Activated CD4-positive, CD25-positive, alpha-beta regulatory T cell treated with anti-CD3 and anti-CD28 coated beads, Interleukin-2, amount 50 U/mL, for 24 hours (primary cell): ENCODE data around the gene CAPS.
"Not testable (repeated sequence)": the region's sequence is repeated elsewhere in the genome, so short reads cannot be mapped to it uniquely, and the experiment has no call there.

ENCODE experiments used
- ATAC-seq, 2 donors: fragments of 150-1000 bp; cut with Tn5 transposase; one replicate each; pipeline ENCODE4 v1.10.0; 2021; ENCODE audit warnings: mild to moderate bottlenecking in 1 of 2, moderate library complexity in 1 of 2

Gene CAPS

GRCh38 chr19:5958074-5958850 is 44.2 kb downstream of the CAPS start:
- ATAC-seq = no peak

- no peak for ATAC-seq
Measured at GRCh38 chr19:5958851-5959122, 44.7 kb downstream of the CAPS start.

- ATAC-seq = no peak
Measured at GRCh38 chr19:5959260-5960004, 45.4 kb downstream of the CAPS start.

GRCh38 chr19:5960005-5961001 is 46.2 kb downstream of the CAPS start:
- no peak for ATAC-seq

- ATAC-seq = peak; percentile 8 to 10
Measured at GRCh38 chr19:5961641-5961968, 47.6 kb downstream of the CAPS start.

- peak; percentile 88 to 90 for ATAC-seq
Measured at GRCh38 chr19:5961969-5962945, 48.2 kb downstream of the CAPS start.

GRCh38 chr19:5963259-5963658 is 49.2 kb downstream of the CAPS start:
- not testable (repeated sequence) for ATAC-seq

- no peak for ATAC-seq
Measured at GRCh38 chr19:5963855-5964254, 49.8 kb downstream of the CAPS start.

GRCh38 chr19:5964816-5965565 is 50.9 kb downstream of the CAPS start:
- no peak for ATAC-seq
